ENCODE measurements around the gene ZNF660. TPM values are rescaled to one million over a fixed set of nuclear protein-coding genes. Genes with fewer than 3 reads are reported as not detected.
"Not testable (repeated sequence)": the region's sequence is repeated elsewhere in the genome, so short reads cannot be mapped to it uniquely, and the experiment has no call there.

The ZNF660 gene
- polyA plus RNA-seq, 1 donor from 2014 or later: 8.1 TPM

DNA sequence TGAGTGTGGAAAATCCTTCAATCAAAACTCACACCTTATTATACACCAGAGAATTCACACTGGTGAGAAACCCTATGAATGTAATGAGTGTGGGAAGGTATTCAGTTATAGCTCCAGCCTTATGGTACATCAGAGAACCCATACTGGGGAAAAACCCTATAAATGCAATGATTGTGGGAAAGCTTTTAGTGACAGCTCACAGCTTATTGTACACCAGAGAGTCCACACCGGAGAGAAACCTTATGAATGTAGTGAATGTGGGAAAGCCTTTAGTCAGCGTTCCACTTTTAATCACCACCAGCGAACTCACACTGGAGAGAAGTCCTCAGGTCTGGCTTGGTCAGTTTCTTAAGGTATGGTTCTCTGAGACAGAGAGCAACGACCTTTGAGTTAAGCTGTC, 13.7 kb upstream of the ZNF660 start:
- no peaks in the 10 kb centered on the region for H3F3A ChIP-seq (ENCODE audit: insufficient read depth, low read length, poor library complexity, severe bottlenecking)
- H4K20me1 ChIP-seq (ENCODE audit: insufficient read depth): no peaks in the 10 kb centered on the region
- no peak overlapping the region for H3K4me3 ChIP-seq (ENCODE audit: low read length)
- H3K27me3 ChIP-seq (ENCODE audit: insufficient read depth, low read depth, low read length): no peaks in the 10 kb centered on the region
- H2AFZ ChIP-seq (ENCODE audit: low read depth, low read length): no peak overlapping the region
- no peaks in the 10 kb centered on the region for H3K9me2 ChIP-seq (ENCODE audit: insufficient read depth, low read length)
- no peaks in the 10 kb centered on the region for H3K9me3 ChIP-seq (ENCODE audit: low read length)
- H3K4me2 ChIP-seq (ENCODE audit: low read length): no peak overlapping the region
- no peak overlapping the region for H3K27ac ChIP-seq (ENCODE audit: low read length)
- no peak overlapping the region for H3K9ac ChIP-seq (ENCODE audit: low read length)
- H3K36me3 ChIP-seq (ENCODE audit: insufficient read depth, low read length): no peaks in the 10 kb centered on the region
- TF ChIP-seq, protein P1, sequence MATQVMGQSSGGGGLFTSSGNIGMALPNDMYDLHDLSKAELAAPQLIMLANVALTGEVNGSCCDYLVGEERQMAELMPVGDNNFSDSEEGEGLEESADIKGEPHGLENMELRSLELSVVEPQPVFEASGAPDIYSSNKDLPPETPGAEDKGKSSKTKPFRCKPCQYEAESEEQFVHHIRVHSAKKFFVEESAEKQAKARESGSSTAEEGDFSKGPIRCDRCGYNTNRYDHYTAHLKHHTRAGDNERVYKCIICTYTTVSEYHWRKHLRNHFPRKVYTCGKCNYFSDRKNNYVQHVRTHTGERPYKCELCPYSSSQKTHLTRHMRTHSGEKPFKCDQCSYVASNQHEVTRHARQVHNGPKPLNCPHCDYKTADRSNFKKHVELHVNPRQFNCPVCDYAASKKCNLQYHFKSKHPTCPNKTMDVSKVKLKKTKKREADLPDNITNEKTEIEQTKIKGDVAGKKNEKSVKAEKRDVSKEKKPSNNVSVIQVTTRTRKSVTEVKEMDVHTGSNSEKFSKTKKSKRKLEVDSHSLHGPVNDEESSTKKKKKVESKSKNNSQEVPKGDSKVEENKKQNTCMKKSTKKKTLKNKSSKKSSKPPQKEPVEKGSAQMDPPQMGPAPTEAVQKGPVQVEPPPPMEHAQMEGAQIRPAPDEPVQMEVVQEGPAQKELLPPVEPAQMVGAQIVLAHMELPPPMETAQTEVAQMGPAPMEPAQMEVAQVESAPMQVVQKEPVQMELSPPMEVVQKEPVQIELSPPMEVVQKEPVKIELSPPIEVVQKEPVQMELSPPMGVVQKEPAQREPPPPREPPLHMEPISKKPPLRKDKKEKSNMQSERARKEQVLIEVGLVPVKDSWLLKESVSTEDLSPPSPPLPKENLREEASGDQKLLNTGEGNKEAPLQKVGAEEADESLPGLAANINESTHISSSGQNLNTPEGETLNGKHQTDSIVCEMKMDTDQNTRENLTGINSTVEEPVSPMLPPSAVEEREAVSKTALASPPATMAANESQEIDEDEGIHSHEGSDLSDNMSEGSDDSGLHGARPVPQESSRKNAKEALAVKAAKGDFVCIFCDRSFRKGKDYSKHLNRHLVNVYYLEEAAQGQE (IDR thresholded peaks at IDR 0.05; ENCODE audit: borderline replicate concordance): no peak
- TF ChIP-seq SMC3 (conservative IDR thresholded peaks at IDR 0.05; ENCODE audit: poor library complexity) (no peak), TAF1 (IDR thresholded peaks at IDR 0.05; ENCODE audit: low read depth) (no peak), MXI1 (conservative IDR thresholded peaks at IDR 0.05; ENCODE audit: poor library complexity, severe bottlenecking) (no peak), POLR2AphosphoS5 (IDR thresholded peaks at IDR 0.05) (no peak), RAD21 (conservative IDR thresholded peaks at IDR 0.05) (no peak), EP300 (conservative IDR thresholded peaks at IDR 0.05; ENCODE audit: poor library complexity, severe bottlenecking) (no peak), EZH2 (IDR thresholded peaks at IDR 0.05; ENCODE audit: borderline replicate concordance, insufficient read depth, low read length, poor library complexity, severe bottlenecking) (no peak)
- TF ChIP-seq, protein P2, sequence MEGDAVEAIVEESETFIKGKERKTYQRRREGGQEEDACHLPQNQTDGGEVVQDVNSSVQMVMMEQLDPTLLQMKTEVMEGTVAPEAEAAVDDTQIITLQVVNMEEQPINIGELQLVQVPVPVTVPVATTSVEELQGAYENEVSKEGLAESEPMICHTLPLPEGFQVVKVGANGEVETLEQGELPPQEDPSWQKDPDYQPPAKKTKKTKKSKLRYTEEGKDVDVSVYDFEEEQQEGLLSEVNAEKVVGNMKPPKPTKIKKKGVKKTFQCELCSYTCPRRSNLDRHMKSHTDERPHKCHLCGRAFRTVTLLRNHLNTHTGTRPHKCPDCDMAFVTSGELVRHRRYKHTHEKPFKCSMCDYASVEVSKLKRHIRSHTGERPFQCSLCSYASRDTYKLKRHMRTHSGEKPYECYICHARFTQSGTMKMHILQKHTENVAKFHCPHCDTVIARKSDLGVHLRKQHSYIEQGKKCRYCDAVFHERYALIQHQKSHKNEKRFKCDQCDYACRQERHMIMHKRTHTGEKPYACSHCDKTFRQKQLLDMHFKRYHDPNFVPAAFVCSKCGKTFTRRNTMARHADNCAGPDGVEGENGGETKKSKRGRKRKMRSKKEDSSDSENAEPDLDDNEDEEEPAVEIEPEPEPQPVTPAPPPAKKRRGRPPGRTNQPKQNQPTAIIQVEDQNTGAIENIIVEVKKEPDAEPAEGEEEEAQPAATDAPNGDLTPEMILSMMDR (IDR thresholded peaks at IDR 0.05; ENCODE audit: poor library complexity, severe bottlenecking): no peak
- no peaks in the 10 kb centered on the region for H3K79me2 ChIP-seq (replicated peaks; ENCODE audit: insufficient read depth, low read length)

DNA sequence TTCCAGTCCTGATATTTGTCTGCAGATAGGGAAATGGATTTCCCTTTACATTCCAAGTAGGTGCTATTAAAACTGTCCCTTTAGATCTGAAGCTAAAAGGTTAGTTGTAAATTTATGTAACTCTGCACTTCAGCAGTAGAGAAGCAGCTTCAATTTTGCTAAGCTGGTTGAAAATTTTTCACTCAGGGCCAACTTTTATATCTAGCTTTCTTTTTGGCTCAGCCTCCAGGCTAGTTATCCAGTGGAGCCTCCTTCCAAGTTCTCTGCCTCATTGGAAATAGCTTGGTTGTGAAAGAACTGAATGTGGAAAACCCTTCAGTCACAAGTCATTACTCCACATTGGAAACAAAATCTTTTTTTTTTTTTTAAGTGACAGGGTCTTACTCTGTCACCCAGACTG, 8.2 kb upstream of the ZNF660 start:
- no peaks in the 10 kb centered on the region for H3F3A ChIP-seq (ENCODE audit: insufficient read depth, low read length, poor library complexity, severe bottlenecking)
- no peaks in the 10 kb centered on the region for H3K36me3 ChIP-seq (ENCODE audit: insufficient read depth, low read length)
- H4K20me1 ChIP-seq (ENCODE audit: insufficient read depth): no peaks in the 10 kb centered on the region
- H3K9me2 ChIP-seq (ENCODE audit: insufficient read depth, low read length): no peaks in the 10 kb centered on the region
- H3K9ac ChIP-seq (ENCODE audit: low read length): no peak overlapping the region
- H3K79me2 ChIP-seq (replicated peaks; ENCODE audit: insufficient read depth, low read length): no peaks in the 10 kb centered on the region
- H3K27me3 ChIP-seq (ENCODE audit: insufficient read depth, low read depth, low read length): no peaks in the 10 kb centered on the region
- H2AFZ ChIP-seq (ENCODE audit: low read depth, low read length): no peak overlapping the region
- no peak overlapping the region for H3K4me2 ChIP-seq (ENCODE audit: low read length)
- no peaks in the 10 kb centered on the region for H3K9me3 ChIP-seq (ENCODE audit: low read length)
- H3K27ac ChIP-seq (ENCODE audit: low read length): no peak overlapping the region
- TF ChIP-seq, protein P1 (IDR thresholded peaks at IDR 0.05; ENCODE audit: borderline replicate concordance): no peak
- TF ChIP-seq RAD21 (conservative IDR thresholded peaks at IDR 0.05) (no peak), MXI1 (conservative IDR thresholded peaks at IDR 0.05; ENCODE audit: poor library complexity, severe bottlenecking) (no peak), EZH2 (IDR thresholded peaks at IDR 0.05; ENCODE audit: borderline replicate concordance, insufficient read depth, low read length, poor library complexity, severe bottlenecking) (no peak), SMC3 (conservative IDR thresholded peaks at IDR 0.05; ENCODE audit: poor library complexity) (no peak), POLR2AphosphoS5 (IDR thresholded peaks at IDR 0.05) (no peak), EP300 (conservative IDR thresholded peaks at IDR 0.05; ENCODE audit: poor library complexity, severe bottlenecking) (no peak), TAF1 (IDR thresholded peaks at IDR 0.05; ENCODE audit: low read depth) (no peak)
- TF ChIP-seq, protein P2 (IDR thresholded peaks at IDR 0.05; ENCODE audit: poor library complexity, severe bottlenecking): no peak
- no peak overlapping the region for H3K4me3 ChIP-seq (ENCODE audit: low read length)

DNA sequence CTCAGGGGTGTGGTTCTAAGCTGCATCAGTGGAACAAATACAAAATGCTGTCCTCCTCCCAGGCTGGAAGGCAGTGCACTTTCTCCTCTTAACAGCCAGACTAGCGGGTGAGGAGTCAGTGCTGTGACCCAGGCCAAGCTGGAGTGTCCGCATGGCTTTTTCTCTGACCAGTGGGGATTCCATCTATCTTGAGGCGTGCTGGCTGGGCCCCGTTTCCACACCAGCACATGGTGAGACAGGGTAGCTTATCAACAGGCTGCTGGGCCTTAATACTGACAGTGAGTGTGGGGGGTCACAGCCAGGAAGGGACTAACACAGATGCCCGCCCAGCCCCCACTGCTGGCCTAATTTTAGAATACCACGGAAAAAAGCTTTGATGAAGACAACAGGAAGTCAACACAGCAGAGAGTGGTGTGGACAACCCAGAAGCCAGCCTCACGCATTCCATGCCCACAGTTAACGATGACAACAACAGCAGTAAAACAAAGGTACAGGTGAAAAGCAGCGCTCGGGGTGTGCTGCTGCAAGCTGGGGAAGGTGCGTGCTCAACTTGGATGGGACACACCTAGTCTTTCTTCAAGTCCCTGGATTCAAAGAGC, 7.3 kb upstream of the ZNF660 start:
- H3K9ac ChIP-seq (ENCODE audit: low read length); H4K20me1 ChIP-seq (ENCODE audit: insufficient read depth); H3K4me2 ChIP-seq (ENCODE audit: low read length); H2AFZ ChIP-seq (ENCODE audit: low read depth, low read length); H3F3A ChIP-seq (ENCODE audit: insufficient read depth, low read length, poor library complexity, severe bottlenecking); H3K27me3 ChIP-seq (ENCODE audit: insufficient read depth, low read depth, low read length); H3K79me2 ChIP-seq (replicated peaks; ENCODE audit: insufficient read depth, low read length); H3K36me3 ChIP-seq (ENCODE audit: insufficient read depth, low read length); H3K27ac ChIP-seq (ENCODE audit: low read length); H3K9me3 ChIP-seq (ENCODE audit: low read length); H3K9me2 ChIP-seq (ENCODE audit: insufficient read depth, low read length); H3K4me3 ChIP-seq (ENCODE audit: low read length): not testable (repeated sequence)

Data from neural cell (in vitro differentiated cells).